K562 (cell line): Measurements from ENCODE around the gene ELF2. TPM values are rescaled to one million over a fixed set of nuclear protein-coding genes. Genes with fewer than 3 reads are reported as not detected.

Source experiments
- ARID4B ChIP-seq: sonication (generic); formaldehyde crosslinking; IDR thresholded peaks from 2 replicates; pipeline ENCODE4 v1.8.0; 2022; ENCODE audit warnings: mild to moderate bottlenecking, missing genetic modification reagents
- ARNT ChIP-seq, 2 experiments: fragments of 450-650 bp; IDR thresholded peaks; 2 replicates each; pipeline ENCODE4 v1.6.1; 2016; ENCODE audit warnings: mild to moderate bottlenecking in 1 of 2
- E2F4 ChIP-seq: sonication (generic); formaldehyde crosslinking; IDR thresholded peaks from 2 replicates; pipeline ENCODE4 v1.8.0; 2022; ENCODE audit warnings: mild to moderate bottlenecking, low read depth, missing genetic modification reagents
- ELK3 ChIP-seq: fragments of 450-650 bp; formaldehyde crosslinking; IDR thresholded peaks from 2 replicates; pipeline ENCODE4 v1.4.0; 2020; ENCODE audit warnings: mild to moderate bottlenecking
- HDGF ChIP-seq: fragments of 450-650 bp; IDR thresholded peaks from 2 replicates; pipeline ENCODE4 v1.6.1; 2016
- HNRNPLL ChIP-seq: fragments of 200-400 bp; formaldehyde crosslinking; IDR thresholded peaks from 2 replicates; pipeline ENCODE4 v1.6.1; 2017; ENCODE audit warnings: low read length, low read depth, mild to moderate bottlenecking; ENCODE audit not compliant: poor library complexity, severe bottlenecking
- HNRNPUL1 ChIP-seq: fragments of 200-400 bp; formaldehyde crosslinking; IDR thresholded peaks from 2 replicates; pipeline ENCODE4 v1.6.1; 2017; ENCODE audit warnings: low read length
- LEF1 ChIP-seq: fragments of 450-650 bp; IDR thresholded peaks from 2 replicates; pipeline ENCODE4 v1.6.1; 2016; ENCODE audit warnings: mild to moderate bottlenecking
- NFE2 ChIP-seq: IDR thresholded peaks from 2 replicates; pipeline ENCODE4 v1.6.1; 2014; ENCODE audit warnings: antibody characterized with exemption, low read depth
- NR2C1 ChIP-seq, 2 experiments: fragments of 450-650 bp; IDR thresholded peaks; 2 replicates each; pipeline ENCODE4 v1.6.1; 2017; ENCODE audit warnings: mild to moderate bottlenecking in 2 of 2, antibody characterized with exemption in 1 of 2, inconsistent platforms in 1 of 2, missing compliant biosample characterization in 1 of 2, missing genetic modification characterization in 1 of 2
- PHF21A ChIP-seq: fragments of 450-650 bp; IDR thresholded peaks from 2 replicates; pipeline ENCODE4 v1.6.1; 2017; ENCODE audit warnings: low read depth, borderline replicate concordance
- PTRF ChIP-seq: fragments of 450-650 bp; IDR thresholded peaks from 2 replicates; pipeline ENCODE4 v1.6.1; 2016; ENCODE audit warnings: mild to moderate bottlenecking, missing genetic modification characterization, missing compliant biosample characterization
- TBP ChIP-seq: optimal IDR thresholded peaks from 2 replicates; pipeline ENCODE3; 2011; ENCODE audit warnings: low read depth, low read length, improper control_type of control experiment
- TRIM24 ChIP-seq, 2 experiments: fragments of 450-650 bp; IDR thresholded peaks; 2 replicates each; pipeline ENCODE4 v1.6.1; 2016
- ZEB2 ChIP-seq: fragments of 450-650 bp; IDR thresholded peaks from 2 replicates; pipeline ENCODE4 v1.6.1; 2016
- ZNF41 ChIP-seq: fragments of 250-450 bp; sonication (Bioruptor Pico); conservative IDR thresholded peaks from 2 replicates; pipeline ENCODE4 v1.4.0; 2020; ENCODE audit warnings: mild to moderate bottlenecking
- polyA plus RNA-seq, 8 experiments: library from polyadenylated mRNA; depleted of rRNA in 4 of 8; stranded (reverse) in 5 of 8; unstranded in 3 of 8; fragments of >200 nt; fragmentation: Nextera tagmentation in 2 of 8; fragmentation: Illumina TruSeq in 1 of 8; extraction: Ambion mirVana in 2 of 8; extraction: Trizol in 1 of 8; gene quantifications; 2 replicates each; pipeline versions ENCODE4 v1.2.1 to v1.2.3, GENCODE V29; 2011 to 2014; ENCODE audit warnings: inconsistent platforms in 1 of 8, missing spikeins in 1 of 8
- total RNA-seq, 7 experiments: library from RNA; depleted of rRNA in 6 of 7; stranded (reverse); fragments of >200 nt in 6 of 7; fragmentation: Illumina TruSeq in 2 of 7; extraction: Trizol in 2 of 7; gene quantifications; 2 replicates each; pipeline versions ENCODE4 v1.2.1 to v1.2.3, GENCODE V29; 2011 to 2021; ENCODE audit warnings: low replicate concordance in 1 of 7
- TF ChIP-seq, protein P1 (sequence below), 2 experiments: IDR thresholded peaks in 1 of 2; conservative IDR thresholded peaks in 1 of 2; 2 replicates each; pipeline ENCODE4 v1.6.1; 2016; ENCODE audit warnings: low read depth in 2 of 2, mild to moderate bottlenecking in 1 of 2, missing compliant biosample characterization in 1 of 2, missing genetic modification characterization in 1 of 2, moderate library complexity in 1 of 2

Gene ELF2
- total and polyA plus RNA-seq, 9 of the 15 experiments (the other 6 are each of a cell fraction or from before 2014, with no cell fraction given) = 9.4 to 58.7 (median 41.6) TPM

DNA sequence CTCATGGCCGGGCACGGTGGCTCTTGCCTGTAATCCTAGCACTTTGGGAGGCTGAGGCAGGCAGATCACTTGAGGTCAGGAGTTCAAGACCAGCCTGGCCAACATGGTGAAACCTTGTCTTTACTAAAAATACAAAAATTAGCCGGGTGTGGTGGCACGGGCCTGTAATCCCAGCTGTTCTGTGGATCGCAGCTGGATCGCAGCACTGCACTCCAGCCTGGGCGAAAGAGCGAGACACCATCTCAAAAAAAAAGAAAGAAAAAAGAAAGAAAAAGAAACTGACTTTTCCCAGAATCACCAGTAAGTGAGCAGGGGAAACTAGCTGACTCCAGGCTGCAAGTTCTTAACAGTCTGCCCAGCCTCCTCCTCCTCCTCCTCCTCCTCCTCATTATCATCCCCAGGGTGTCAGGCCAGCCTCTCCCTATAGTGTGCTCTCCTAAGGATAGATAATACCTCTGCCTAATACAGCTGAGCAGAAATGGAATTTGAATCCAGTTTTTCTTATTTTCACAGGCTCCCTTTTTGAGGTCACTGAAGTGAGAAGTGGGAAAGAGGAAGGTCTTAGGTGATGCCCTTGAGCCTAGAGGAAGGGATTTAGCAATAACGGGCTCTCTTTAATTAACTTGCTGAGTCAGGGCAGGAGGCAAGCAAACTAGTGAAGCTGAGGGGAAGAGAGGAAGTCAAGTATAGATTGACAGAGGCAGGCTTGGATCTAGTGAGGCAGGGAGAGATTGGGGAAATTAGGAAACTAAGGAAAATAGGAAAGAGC, 11.8 kb upstream of the ELF2 start (continued):
- no peak for TF ChIP-seq ELK3 (CRISPR knock-in tag)
- TF ChIP-seq TRIM24 (IDR thresholded peaks at IDR 0.05) = peak in 1 of 2 experiments; percentile 38; a peak in 1 of 4 replicates
- TF ChIP-seq HNRNPLL = no peak
- peak; percentile 64; the same call in 1 of the 2 replicates for TF ChIP-seq PHF21A
- TF ChIP-seq NFE2 = peak; percentile 90
- TF ChIP-seq NR2C1 (IDR thresholded peaks at IDR 0.05) = no peak
- TF ChIP-seq NR2C1 (tag; IDR thresholded peaks at IDR 0.05) = 0 out of 2 replicates have a peak, but pooled peaks have one; percentile 20
- TF ChIP-seq ZNF41 (CRISPR knock-in tag) = no peak
- peak; percentile 56; the same call in 1 of the 2 replicates for TF ChIP-seq LEF1
- 0 out of 4 replicates have a peak, but pooled peaks of 1 of the 2 experiments have one; percentile 57 for TF ChIP-seq ARNT (IDR thresholded peaks at IDR 0.05)
- peak; percentile 41 for TF ChIP-seq TBP
- TF ChIP-seq, protein P1, sequence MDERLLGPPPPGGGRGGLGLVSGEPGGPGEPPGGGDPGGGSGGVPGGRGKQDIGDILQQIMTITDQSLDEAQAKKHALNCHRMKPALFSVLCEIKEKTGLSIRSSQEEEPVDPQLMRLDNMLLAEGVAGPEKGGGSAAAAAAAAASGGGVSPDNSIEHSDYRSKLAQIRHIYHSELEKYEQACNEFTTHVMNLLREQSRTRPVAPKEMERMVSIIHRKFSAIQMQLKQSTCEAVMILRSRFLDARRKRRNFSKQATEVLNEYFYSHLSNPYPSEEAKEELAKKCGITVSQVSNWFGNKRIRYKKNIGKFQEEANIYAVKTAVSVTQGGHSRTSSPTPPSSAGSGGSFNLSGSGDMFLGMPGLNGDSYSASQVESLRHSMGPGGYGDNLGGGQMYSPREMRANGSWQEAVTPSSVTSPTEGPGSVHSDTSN (CRISPR knock-in tag; IDR thresholded peaks at IDR 0.05; ENCODE audit: low read depth) = no peak
- TF ChIP-seq, protein P1 (tag; conservative IDR thresholded peaks at IDR 0.05; ENCODE audit: low read depth) = peak; percentile 47
- TF ChIP-seq HNRNPUL1 = no peak
- TF ChIP-seq HDGF = no peak
- no peak for TF ChIP-seq E2F4
- TF ChIP-seq ARID4B (CRISPR knock-in tag) = no peak
- no peak for TF ChIP-seq PTRF (tag)
- TF ChIP-seq ZEB2 = 0 out of 2 replicates have a peak, but pooled peaks have one; percentile 32
